ENCODE results near the gene MMP23B. TPM values are rescaled to one million over a fixed set of nuclear protein-coding genes. Genes with fewer than 3 reads are reported as not detected.

The MMP23B gene
- total RNA-seq (2021) (0.55 and 0.67 TPM in 2 replicates), Bru-seq, nascent RNA (not detected), BruChase-seq, experiment 1, labeled RNA remaining after a 2-hour chase (not detected), BruChase-seq, experiment 2, labeled RNA remaining after a 6-hour chase (not detected)
- long read RNA-seq: 0 reads

- Histone ChIP-seq H3K4me3 (ENCODE audit: low read depth, low read length, poor library complexity, severe bottlenecking) (no peak within 1 kb of the TSS), H3K4me1 (ENCODE audit: insufficient read depth, low read length, poor library complexity, severe bottlenecking) (peaks cover 11% of the 10 kb centered on the region), H3K27me3 (replicated peaks; ENCODE audit: insufficient read depth, low read depth, low read length, poor library complexity) (peaks cover 18% of the 10 kb centered on the region), H3K9me3 (ENCODE audit: low read depth, low read length, poor library complexity, severe bottlenecking) (no peaks in the 10 kb centered on the region), H3K36me3 (ENCODE audit: insufficient read depth, low read length, poor library complexity, severe bottlenecking) (no peaks in the 10 kb centered on the region), H3K27ac (ENCODE audit: low read depth, low read length, poor library complexity, severe bottlenecking) (no peak within 1 kb of the TSS)
- POLR2A ChIA-PET (ENCODE audit: low non-redundant PET): interaction anchor here (0.6 kb wide), 1 partner anchor 16 kb away, joined by 4 read pairs; no protein-coding TSS in a partner anchor
- no TSS peak for BruUV-seq (replicated peaks)
- CTCF ChIA-PET: no interaction called here
- intact Hi-C loops (cut with micrococcal nuclease; ENCODE audit: unreplicated experiment): no loop called here
- no peak for DNase-seq (ENCODE audit: low spot score)
- TF ChIP-seq CTCF (conservative IDR thresholded peaks at IDR 0.05; ENCODE audit: low read depth, low read length): no peak
- no peak for TF ChIP-seq EZH2 (IDR thresholded peaks at IDR 0.05; ENCODE audit: borderline replicate concordance, low read depth, low read length, poor library complexity, severe bottlenecking)
These were observed at the start of gene MMP23B for GRCh38 chr1:1631782-1632420. MMP23B (plus strand) TSS chr1:1632173; CDS start chr1:1632219, 46 bp downstream.

- TF ChIP-seq EZH2 (IDR thresholded peaks at IDR 0.05; ENCODE audit: borderline replicate concordance, low read depth, low read length, poor library complexity, severe bottlenecking) (no peak), CTCF (conservative IDR thresholded peaks at IDR 0.05; ENCODE audit: low read depth, low read length) (no peak)
- Histone ChIP-seq H3K27me3 (replicated peaks; ENCODE audit: insufficient read depth, low read depth, low read length, poor library complexity) (peaks cover 36% of the 10 kb centered on the region), H3K4me3 (ENCODE audit: low read depth, low read length, poor library complexity, severe bottlenecking) (no peak overlapping the region), H3K36me3 (ENCODE audit: insufficient read depth, low read length, poor library complexity, severe bottlenecking) (no peaks in the 10 kb centered on the region), H3K9me3 (ENCODE audit: low read depth, low read length, poor library complexity, severe bottlenecking) (no peaks in the 10 kb centered on the region), H3K27ac (ENCODE audit: low read depth, low read length, poor library complexity, severe bottlenecking) (no peak overlapping the region), H3K4me1 (ENCODE audit: insufficient read depth, low read length, poor library complexity, severe bottlenecking) (no peaks in the 10 kb centered on the region)
- POLR2A ChIA-PET (ENCODE audit: low non-redundant PET): no interaction called here
- no peak for DNase-seq (ENCODE audit: low spot score)
- intact Hi-C loops (cut with micrococcal nuclease; ENCODE audit: unreplicated experiment): no loop called here
- no TSS peak for BruUV-seq (replicated peaks)
- CTCF ChIA-PET: no interaction called here
These were observed 49.2 kb upstream of the MMP23B start for GRCh38 chr1:1582585-1583346.

- H3K36me3 ChIP-seq (ENCODE audit: insufficient read depth, low read length, poor library complexity, severe bottlenecking): no peaks in the 10 kb centered on the region
- ChIA-PET POLR2A (ENCODE audit: low non-redundant PET) (no interaction called here), CTCF (no interaction called here)
- H3K4me1 ChIP-seq (ENCODE audit: insufficient read depth, low read length, poor library complexity, severe bottlenecking): no peaks in the 10 kb centered on the region
- no peak overlapping the region for H3K27ac ChIP-seq (ENCODE audit: low read depth, low read length, poor library complexity, severe bottlenecking)
- H3K27me3 ChIP-seq (replicated peaks; ENCODE audit: insufficient read depth, low read depth, low read length, poor library complexity): peaks cover 34% of the 10 kb centered on the region
- intact Hi-C loops (cut with micrococcal nuclease; ENCODE audit: unreplicated experiment): no loop called here
- H3K4me3 ChIP-seq (ENCODE audit: low read depth, low read length, poor library complexity, severe bottlenecking): no peak overlapping the region
- no peak for TF ChIP-seq CTCF (conservative IDR thresholded peaks at IDR 0.05; ENCODE audit: low read depth, low read length)
- no peak for TF ChIP-seq EZH2 (IDR thresholded peaks at IDR 0.05; ENCODE audit: borderline replicate concordance, low read depth, low read length, poor library complexity, severe bottlenecking)
- DNase-seq (ENCODE audit: low spot score): no peak
- BruUV-seq (replicated peaks): no TSS peak
- no peaks in the 10 kb centered on the region for H3K9me3 ChIP-seq (ENCODE audit: low read depth, low read length, poor library complexity, severe bottlenecking)
These were observed 48.5 kb upstream of the MMP23B start for GRCh38 chr1:1583347-1584010.
